Neural progenitor cell (in vitro differentiated cells): ENCODE data around the gene MAP4K5. TPM values are rescaled to one million over a fixed set of nuclear protein-coding genes. Genes with fewer than 3 reads are reported as not detected.

Experiments
- DNase-seq: peaks from one replicate; pipeline ENCODE4 v3.0.0-alpha.2; 2016; ENCODE audit warnings: low spot score
- H2AFZ ChIP-seq: fragments of 200-600 bp; sonication (generic); replicated peaks from 2 replicates; pipeline ENCODE4 v1.6.1; 2016; ENCODE audit warnings: antibody characterized with exemption
- H3F3A ChIP-seq: fragments of 200-600 bp; sonication (generic); 2 replicates; pipeline ENCODE4 v1.6.1; 2016; ENCODE audit warnings: antibody characterized with exemption, low read depth
- H3K27ac ChIP-seq: fragments of 200-600 bp; sonication (generic); 2 replicates; pipeline ENCODE4 v1.5.1; 2016; ENCODE audit warnings: mild to moderate bottlenecking
- H3K27me3 ChIP-seq: fragments of 200-600 bp; sonication (generic); 2 replicates; pipeline ENCODE4 v1.6.1; 2016; ENCODE audit warnings: mild to moderate bottlenecking, moderate library complexity
- H3K36me3 ChIP-seq: fragments of 200-600 bp; sonication (generic); 2 replicates; pipeline ENCODE4 v1.5.1; 2016
- H3K4me1 ChIP-seq: fragments of 200-600 bp; sonication (generic); 2 replicates; pipeline ENCODE4 v1.6.1; 2016; ENCODE audit warnings: mixed run types
- H3K4me2 ChIP-seq: fragments of 200-600 bp; sonication (generic); 2 replicates; pipeline ENCODE4 v1.6.1; 2016
- H3K4me3 ChIP-seq: fragments of 200-600 bp; sonication (generic); 2 replicates; pipeline ENCODE4 v1.5.1; 2016
- H3K79me2 ChIP-seq: fragments of 200-600 bp; sonication (generic); 2 replicates; pipeline ENCODE4 v1.6.1; 2016; ENCODE audit warnings: low read depth
- H3K9ac ChIP-seq: fragments of 200-600 bp; sonication (generic); 2 replicates; pipeline ENCODE4 v1.6.1; 2016
- H3K9me3 ChIP-seq: fragments of 200-600 bp; sonication (generic); 2 replicates; pipeline ENCODE4 v1.5.1; 2016; ENCODE audit warnings: low read depth
- H4K20me1 ChIP-seq: fragments of 200-600 bp; sonication (generic); 2 replicates; pipeline ENCODE4 v1.6.1; 2016; ENCODE audit warnings: low read depth
- H3K27ac Mint-ChIP-seq: 3 replicates; pipeline ENCODE4 v1.8.0; 2021; ENCODE audit warnings: mixed read lengths
- H3K27me3 Mint-ChIP-seq: 2 replicates; pipeline ENCODE4 v1.8.0; 2022; ENCODE audit warnings: low read depth, mild to moderate bottlenecking, inconsistent platforms, moderate library complexity, mixed read lengths; ENCODE audit not compliant: insufficient read depth
- H3K36me3 Mint-ChIP-seq: 3 replicates; pipeline ENCODE4 v1.8.0; 2021; ENCODE audit warnings: mixed read lengths
- H3K4me1 Mint-ChIP-seq: 3 replicates; pipeline ENCODE4 v1.8.0; 2021; ENCODE audit warnings: mixed read lengths
- H3K4me3 Mint-ChIP-seq: 3 replicates; pipeline ENCODE4 v1.8.0; 2021; ENCODE audit warnings: mild to moderate bottlenecking, moderate library complexity, mixed read lengths
- H3K9me3 Mint-ChIP-seq: 3 replicates; pipeline ENCODE4 v1.8.0; 2020; ENCODE audit warnings: mixed read lengths
- EZH2 ChIP-seq: fragments of 200-600 bp; sonication (generic); IDR thresholded peaks from 2 replicates; pipeline ENCODE4 v1.6.1; 2017; ENCODE audit warnings: antibody characterized with exemption, mild to moderate bottlenecking, moderate library complexity
- EZH2phosphoT487 ChIP-seq: fragments of 200-600 bp; sonication (generic); IDR thresholded peaks from 2 replicates; pipeline ENCODE4 v1.6.1; 2017; ENCODE audit warnings: antibody characterized with exemption
- total RNA-seq: library from RNA; depleted of rRNA; stranded (reverse); fragments of >200 nt; gene quantifications from 2 replicates; pipeline ENCODE4 v1.2.3, GENCODE V29; 2015; ENCODE audit warnings: low replicate concordance
- TF ChIP-seq, protein P1 (sequence below): fragments of 200-600 bp; sonication (generic); IDR thresholded peaks from 2 replicates; pipeline ENCODE4 v1.5.1; 2017; ENCODE audit warnings: antibody characterized with exemption, mild to moderate bottlenecking

The MAP4K5 gene
- total RNA-seq, 1 donor from 2014 or later, result 114 TPM

DNA sequence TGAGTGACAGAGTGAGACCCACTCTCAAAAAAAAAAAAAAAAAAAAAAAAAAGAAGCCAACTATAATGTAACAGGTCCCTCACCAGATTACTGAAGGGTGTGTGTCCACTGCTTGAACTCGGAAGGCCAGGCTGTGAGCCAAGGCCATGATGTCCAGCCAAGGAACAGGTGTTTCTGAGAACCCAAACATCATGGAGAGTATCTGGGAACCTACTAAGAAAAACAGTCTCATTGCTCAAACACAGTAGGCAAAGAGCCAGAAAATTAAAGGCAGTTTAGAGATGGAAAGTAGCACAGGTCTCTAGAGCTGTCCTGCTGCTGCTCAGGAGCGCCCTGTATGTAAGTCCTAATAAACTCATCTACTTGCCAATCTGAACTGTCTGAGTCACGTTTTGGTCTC lies 12.5 kb upstream of the MAP4K5 start:
- Mint-ChIP-seq H3K27me3 (peaks cover 2% of the 10 kb centered on the region), H3K4me3 (no peak overlapping the region), H3K36me3 (no peaks in the 10 kb centered on the region), H3K9me3 (no peaks in the 10 kb centered on the region), H3K4me1 (peaks cover 3% of the 10 kb centered on the region), H3K27ac (no peak overlapping the region)
- TF ChIP-seq EZH2phosphoT487 (no peak), EZH2 (no peak)
- TF ChIP-seq, protein P1, sequence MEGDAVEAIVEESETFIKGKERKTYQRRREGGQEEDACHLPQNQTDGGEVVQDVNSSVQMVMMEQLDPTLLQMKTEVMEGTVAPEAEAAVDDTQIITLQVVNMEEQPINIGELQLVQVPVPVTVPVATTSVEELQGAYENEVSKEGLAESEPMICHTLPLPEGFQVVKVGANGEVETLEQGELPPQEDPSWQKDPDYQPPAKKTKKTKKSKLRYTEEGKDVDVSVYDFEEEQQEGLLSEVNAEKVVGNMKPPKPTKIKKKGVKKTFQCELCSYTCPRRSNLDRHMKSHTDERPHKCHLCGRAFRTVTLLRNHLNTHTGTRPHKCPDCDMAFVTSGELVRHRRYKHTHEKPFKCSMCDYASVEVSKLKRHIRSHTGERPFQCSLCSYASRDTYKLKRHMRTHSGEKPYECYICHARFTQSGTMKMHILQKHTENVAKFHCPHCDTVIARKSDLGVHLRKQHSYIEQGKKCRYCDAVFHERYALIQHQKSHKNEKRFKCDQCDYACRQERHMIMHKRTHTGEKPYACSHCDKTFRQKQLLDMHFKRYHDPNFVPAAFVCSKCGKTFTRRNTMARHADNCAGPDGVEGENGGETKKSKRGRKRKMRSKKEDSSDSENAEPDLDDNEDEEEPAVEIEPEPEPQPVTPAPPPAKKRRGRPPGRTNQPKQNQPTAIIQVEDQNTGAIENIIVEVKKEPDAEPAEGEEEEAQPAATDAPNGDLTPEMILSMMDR, result no peak
- no peak overlapping the region for H3K4me2 ChIP-seq
- no peaks in the 10 kb centered on the region for H3K36me3 ChIP-seq
- H3K9me3 ChIP-seq, result no peaks in the 10 kb centered on the region
- H2AFZ ChIP-seq, result no peak overlapping the region
- H3F3A ChIP-seq, result no peaks in the 10 kb centered on the region
- H3K79me2 ChIP-seq, result no peaks in the 10 kb centered on the region
- DNase-seq, result no peak
- H3K27ac ChIP-seq, result no peak overlapping the region
- no peaks in the 10 kb centered on the region for H4K20me1 ChIP-seq
- no peaks in the 10 kb centered on the region for H3K27me3 ChIP-seq
- H3K4me1 ChIP-seq, result no peaks in the 10 kb centered on the region
- H3K9ac ChIP-seq, result no peak overlapping the region
- no peak overlapping the region for H3K4me3 ChIP-seq

DNA sequence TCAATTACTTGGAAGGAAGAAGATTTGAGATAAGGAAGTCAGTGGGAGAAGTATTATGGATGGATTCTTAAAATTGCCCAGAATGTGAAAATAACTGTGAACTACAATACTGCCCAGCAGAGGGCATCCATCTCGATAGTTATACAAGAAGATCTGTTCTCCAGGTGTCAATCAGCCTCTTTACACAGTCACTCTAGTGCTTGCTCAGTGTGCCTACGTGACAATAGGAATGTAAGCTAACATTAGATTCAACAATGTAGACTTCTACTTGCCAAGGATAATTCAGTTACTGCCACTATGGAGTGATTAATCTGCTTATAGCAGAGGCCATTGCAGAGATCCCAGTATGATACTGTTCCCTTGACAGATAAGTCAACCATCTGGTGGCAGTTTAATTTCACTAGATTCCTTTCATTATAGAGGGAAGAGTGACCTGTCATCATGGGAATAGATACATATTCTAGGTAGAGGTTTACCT lies 10.6 kb upstream of the MAP4K5 start:
- H3K27me3 Mint-ChIP-seq, result peaks cover 2% of the 10 kb centered on the region
- Histone ChIP-seq H3K79me2 (no peaks in the 10 kb centered on the region), H3K4me3 (no peak overlapping the region), H4K20me1 (no peaks in the 10 kb centered on the region), H3K27me3 (no peaks in the 10 kb centered on the region), H3K4me2 (no peak overlapping the region), H3K9ac (no peak overlapping the region), H3F3A (no peaks in the 10 kb centered on the region), H2AFZ (no peak overlapping the region), H3K27ac (no peak overlapping the region), H3K4me1 (no peaks in the 10 kb centered on the region), H3K36me3 (no peaks in the 10 kb centered on the region), H3K9me3 (no peaks in the 10 kb centered on the region)
- TF ChIP-seq EZH2phosphoT487, result no peak
- TF ChIP-seq, protein P1, result peak; percentile 68
- no peaks in the 10 kb centered on the region for H3K36me3 Mint-ChIP-seq
- peaks cover 3% of the 10 kb centered on the region for H3K4me1 Mint-ChIP-seq
- peaks cover 3% of the 10 kb centered on the region for H3K9me3 Mint-ChIP-seq
- H3K4me3 Mint-ChIP-seq, result no peak overlapping the region
- peak; percentile 66 for DNase-seq
- H3K27ac Mint-ChIP-seq, result no peak overlapping the region

DNA sequence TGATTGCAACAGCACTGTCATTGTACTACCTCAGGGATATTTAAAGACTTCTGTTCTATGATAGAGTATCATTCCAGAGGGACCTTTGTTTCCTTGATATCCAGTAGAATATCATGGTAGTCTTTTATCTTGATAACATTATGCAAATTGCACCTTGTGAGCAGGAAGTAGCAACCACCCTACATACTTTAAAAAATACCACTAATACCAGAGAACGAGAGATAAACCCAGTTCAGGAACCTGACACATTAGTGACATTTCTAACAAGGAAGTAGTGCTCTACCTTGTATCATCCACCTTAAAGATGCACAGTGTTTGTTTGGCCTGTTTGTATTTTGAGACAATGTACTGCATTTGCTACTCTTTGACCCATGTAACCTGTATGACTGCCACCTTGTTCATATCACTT lies 8.8 kb upstream of the MAP4K5 start:
- DNase-seq, result no peak
- Mint-ChIP-seq H3K4me1 (peaks cover 3% of the 10 kb centered on the region), H3K27me3 (peaks cover 6% of the 10 kb centered on the region), H3K36me3 (peaks cover 4% of the 10 kb centered on the region), H3K9me3 (peaks cover 20% of the 10 kb centered on the region), H3K27ac (no peak overlapping the region), H3K4me3 (no peak overlapping the region)
- Histone ChIP-seq H3K79me2 (no peaks in the 10 kb centered on the region), H3K4me3 (no peak overlapping the region), H4K20me1 (no peaks in the 10 kb centered on the region), H3K36me3 (no peaks in the 10 kb centered on the region), H3F3A (no peaks in the 10 kb centered on the region), H3K9me3 (no peaks in the 10 kb centered on the region), H3K9ac (no peak overlapping the region), H3K27me3 (no peaks in the 10 kb centered on the region), H3K27ac (no peak overlapping the region), H2AFZ (no peak overlapping the region), H3K4me1 (no peaks in the 10 kb centered on the region), H3K4me2 (no peak overlapping the region)
- TF ChIP-seq EZH2phosphoT487 (no peak), EZH2 (no peak)
- TF ChIP-seq, protein P1, result no peak
